ENCODE results near the gene TOR1B.
A peak's percentile ranks its signal among the peaks of the same experiment; 100 is the strongest.
"Not testable (repeated sequence)": the region's sequence is repeated elsewhere in the genome, so short reads cannot be mapped to it uniquely, and the experiment has no call there.

TOR1B gene, protein sequence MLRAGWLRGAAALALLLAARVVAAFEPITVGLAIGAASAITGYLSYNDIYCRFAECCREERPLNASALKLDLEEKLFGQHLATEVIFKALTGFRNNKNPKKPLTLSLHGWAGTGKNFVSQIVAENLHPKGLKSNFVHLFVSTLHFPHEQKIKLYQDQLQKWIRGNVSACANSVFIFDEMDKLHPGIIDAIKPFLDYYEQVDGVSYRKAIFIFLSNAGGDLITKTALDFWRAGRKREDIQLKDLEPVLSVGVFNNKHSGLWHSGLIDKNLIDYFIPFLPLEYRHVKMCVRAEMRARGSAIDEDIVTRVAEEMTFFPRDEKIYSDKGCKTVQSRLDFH

DNA sequence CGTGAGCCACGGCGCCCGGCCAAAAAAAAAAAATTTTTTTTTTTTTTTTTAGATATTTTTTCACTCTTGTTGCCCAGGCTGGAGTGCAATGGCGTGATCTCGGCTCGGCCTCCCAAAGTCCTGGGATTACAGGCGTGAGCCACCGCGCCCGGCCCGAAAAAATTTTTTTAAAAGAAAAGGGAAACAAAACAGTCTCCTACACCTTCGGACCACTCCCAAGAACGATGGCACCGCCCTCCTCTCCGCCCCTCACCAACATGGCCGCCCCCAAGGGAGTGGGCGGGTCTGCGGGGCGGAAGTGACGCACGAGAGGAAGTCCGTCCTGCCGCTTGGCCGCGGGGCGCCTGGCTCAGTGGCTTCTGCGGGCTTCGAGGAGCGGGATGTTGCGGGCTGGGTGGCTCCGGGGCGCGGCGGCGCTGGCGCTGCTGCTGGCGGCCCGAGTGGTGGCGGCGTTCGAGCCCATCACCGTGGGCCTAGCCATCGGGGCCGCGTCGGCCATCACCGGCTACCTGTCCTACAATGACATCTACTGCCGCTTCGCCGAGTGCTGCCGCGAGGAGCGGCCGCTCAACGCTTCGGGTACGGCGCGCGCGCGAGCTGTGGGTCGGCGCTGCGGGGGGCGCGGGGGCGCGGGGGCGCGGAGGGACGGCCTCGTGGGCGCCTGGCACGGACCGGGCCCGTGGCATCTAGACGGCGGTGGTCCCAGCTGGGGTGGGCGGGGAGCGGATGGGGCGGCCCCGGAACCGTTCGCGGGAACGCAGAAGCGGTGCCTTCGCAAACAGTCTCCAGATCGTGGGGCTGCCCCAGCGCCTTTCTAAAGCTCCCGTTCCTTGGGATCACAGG lies at the start of gene TOR1B:
Gene TOR1B (plus strand): TSS at position 352 of the 843 bp plus-strand sequence. CDS start 29 bp downstream, at position 381.
- peak; percentile 89 to 97 (median 96) for DNase-seq

DNA sequence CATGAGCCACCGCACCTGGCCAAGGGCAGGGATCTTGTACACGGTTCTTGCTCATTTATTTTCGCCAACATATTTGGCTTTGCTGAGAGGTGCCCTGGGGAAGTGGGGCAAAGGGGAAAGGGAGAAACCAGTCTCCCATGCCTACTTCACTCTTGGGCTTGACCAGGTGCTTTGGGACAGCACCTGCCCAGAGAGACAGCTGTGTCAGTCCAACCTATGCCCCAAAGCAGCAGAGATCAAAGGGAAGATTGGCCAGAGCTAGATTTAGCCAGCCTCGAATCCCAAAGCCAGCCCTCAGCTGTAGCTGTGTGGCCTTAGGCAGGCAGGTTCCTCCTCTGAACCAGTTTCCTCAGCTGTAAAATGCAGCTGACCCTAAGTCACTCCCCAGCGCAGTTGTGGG lies 47.8 kb upstream of the TOR1B start:
- DNase-seq = no peak

DNA sequence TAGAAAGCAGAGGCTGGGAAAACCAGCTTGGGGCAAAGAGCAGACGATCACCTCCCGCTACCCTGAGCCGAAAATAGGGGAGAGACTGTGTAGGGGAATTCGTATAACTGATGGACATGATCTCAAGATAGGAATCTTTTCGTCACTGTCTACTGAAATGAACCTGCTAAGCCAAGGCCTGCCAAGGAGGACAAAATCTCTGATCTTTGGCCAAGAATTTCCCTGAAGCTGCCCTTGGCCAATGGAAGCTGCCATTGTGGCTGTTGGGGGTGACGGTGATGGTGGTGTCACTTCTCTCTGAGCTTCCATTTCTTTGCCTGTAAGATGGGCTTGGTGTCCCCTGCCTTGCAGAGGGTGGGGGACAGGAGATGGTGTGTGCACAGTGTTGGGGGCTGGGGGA lies 46.8 kb upstream of the TOR1B start:
- no peak for DNase-seq

DNA sequence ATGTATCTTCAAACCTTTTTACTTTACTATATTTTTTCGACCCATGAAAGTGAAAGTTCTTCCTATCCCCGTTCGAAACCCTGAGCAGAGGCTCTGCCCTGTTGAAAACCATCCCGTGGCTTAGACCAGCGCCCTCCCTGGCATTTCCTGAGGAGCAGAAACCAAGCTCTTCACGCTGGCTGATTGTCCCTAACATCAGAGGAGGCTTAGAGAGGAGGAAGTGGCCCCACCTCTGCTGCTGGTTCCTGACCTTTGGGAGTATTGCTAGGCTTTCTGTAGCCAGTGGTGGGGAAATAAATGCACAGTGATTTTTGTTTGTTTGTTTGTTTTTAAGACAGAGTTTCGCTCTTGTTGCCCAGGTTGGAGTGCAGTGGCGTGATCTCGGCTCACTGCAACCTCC lies 45.9 kb upstream of the TOR1B start:
- no peak for DNase-seq

DNA sequence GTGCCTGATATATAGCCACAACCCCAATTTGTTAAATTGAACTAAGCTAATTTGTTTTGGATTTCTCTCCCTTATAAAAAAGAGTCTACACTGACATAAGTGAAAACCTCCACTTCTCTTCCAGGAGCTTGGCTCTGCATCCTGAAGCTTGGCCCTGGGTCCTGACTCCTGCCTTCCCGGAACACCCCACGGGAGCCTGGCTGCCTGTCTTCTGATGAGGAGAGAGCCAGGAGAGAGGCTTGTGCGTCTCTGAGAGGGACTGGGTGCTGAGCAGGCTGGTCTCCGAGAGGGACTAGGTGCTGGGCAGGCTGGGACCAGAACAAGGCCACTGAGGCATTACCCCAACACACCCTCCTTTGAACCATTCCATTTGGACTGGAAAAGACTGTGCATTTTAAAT lies 43.7 kb upstream of the TOR1B start:
- no peak for DNase-seq

DNA sequence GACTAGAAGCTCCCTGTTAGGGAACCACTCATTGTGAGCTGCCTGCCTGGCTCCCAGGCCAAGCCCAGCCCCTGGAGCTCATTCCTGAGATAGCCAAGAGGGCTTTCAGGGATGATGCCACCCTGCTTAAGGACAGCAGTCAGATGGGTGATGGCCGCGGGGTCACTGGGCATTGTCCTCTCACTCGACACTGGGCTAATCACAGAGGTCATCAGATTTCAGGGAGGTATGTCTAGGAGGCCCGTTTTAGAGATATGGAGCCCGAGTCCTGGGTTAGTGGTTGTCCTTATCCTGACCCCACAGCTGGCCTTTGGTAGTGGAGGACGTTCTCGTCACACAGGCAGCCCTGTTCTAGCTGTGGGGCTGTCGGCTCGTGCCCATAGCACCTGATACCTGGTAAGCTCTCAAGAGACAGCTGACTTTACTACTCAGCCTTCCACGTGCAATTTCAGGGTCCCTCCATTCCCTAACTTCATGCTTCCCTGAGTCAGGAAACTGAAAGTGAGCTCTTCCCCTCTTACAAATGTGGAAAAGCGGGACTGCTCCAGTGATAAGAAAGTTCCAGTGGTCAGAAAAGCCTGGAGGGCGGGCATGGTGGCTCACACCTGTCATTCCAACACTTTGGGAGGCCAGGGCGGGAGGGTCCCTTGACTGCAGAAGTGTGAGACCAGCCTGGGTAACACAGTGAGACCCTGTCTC lies 43.0 kb upstream of the TOR1B start:
- DNase-seq = no peak

DNA sequence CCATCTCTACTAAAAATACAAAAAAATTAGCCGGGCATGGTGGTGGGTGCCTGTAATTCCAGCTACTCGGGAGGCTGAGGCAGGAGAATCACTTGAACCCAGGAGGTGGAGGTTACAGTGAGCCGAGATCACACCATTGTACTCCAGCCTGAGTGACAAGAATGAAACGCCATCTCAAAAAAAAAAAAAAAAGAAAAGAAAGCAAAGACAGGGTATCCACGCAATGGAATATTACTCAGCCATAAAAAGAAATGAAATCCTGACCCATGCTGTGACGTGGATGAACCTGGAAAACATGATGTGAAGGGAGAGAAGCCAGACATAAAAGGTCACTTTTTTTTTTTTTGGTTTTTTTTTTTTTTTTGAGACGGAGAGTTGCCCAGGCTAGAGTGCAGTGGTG lies 42.2 kb upstream of the TOR1B start:
- not testable (repeated sequence) for DNase-seq

DNA sequence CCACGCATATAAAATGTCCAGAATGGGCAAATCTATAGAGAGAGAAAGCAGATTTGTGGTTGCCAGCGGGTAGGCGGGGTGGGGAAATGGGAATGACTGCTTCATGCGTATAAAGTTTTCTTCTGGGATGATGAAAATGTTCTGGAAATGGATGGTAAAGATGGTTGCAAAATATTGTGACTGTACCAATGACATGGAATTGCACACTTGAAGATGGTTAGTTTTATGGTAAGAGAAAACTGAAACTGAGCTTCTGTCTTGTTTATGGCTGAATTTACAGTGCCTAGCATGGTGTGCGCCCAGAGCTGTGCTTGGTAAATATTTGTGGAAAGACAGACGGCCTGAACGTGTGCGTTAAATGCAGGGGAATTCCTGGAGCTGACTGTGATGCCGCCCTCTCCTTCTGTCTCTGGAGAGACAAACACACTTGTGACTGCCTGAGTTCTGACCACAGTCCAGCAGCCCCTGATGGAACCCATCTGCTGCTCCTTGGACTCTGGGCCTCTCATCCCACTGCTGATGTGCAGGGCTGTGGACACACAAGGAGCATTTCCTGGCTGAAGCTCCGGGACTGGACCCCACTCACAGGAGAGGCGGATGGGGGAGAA lies 41.6 kb upstream of the TOR1B start:
- no peak for DNase-seq

DNA sequence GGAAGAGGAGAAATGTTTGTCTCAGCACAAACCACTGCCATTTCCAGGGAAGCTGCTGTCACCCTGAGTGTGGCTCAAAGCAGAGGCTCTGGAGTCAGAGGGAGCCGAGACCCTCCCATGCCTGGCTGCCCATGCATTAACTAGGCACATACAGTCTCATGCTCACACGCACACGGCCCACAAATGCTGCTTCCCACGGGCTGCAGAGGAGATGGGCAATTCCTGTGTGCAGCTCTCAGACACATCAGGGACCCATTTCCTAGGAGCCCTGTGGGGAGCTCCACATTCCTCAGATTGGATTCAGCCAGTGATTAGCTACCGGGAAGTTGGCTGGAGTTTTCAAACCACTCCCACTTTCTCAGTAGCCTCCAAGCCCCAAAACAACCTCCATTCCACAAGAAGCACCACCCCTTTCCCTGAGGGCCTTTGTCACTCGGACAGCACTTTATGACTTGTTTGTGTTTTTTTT lies 41.0 kb upstream of the TOR1B start:
- DNase-seq = no peak

DNA sequence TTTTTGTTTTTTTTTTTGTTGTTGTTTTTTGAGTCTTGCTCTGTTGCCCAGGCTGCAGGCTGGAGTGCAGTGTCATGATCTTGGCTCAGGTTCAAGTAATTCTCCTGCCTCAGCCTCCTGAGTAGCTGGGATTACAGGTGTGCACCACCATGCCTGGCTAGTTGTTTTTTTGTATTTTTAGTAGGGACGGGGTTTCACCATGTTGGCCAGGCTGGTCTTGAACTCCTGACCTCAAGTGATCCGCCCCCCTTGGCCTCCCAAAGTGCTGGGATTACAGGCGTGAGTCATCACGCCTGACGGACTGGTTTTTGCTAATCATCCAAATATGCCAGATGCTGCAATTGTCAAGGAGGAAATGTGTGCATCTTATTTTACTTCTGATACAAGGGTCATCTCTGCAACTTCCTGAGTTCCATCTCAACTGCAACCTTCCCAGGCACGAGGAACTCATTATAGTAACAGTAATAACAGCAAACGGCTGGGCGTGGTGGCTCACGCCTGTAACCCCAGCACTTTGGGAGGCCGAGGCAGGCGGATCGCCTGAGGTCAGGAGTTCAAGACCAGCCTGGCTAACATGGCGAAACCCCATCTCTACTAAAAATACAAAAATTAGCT lies 40.5 kb upstream of the TOR1B start:
- DNase-seq = not testable (repeated sequence)

DNA sequence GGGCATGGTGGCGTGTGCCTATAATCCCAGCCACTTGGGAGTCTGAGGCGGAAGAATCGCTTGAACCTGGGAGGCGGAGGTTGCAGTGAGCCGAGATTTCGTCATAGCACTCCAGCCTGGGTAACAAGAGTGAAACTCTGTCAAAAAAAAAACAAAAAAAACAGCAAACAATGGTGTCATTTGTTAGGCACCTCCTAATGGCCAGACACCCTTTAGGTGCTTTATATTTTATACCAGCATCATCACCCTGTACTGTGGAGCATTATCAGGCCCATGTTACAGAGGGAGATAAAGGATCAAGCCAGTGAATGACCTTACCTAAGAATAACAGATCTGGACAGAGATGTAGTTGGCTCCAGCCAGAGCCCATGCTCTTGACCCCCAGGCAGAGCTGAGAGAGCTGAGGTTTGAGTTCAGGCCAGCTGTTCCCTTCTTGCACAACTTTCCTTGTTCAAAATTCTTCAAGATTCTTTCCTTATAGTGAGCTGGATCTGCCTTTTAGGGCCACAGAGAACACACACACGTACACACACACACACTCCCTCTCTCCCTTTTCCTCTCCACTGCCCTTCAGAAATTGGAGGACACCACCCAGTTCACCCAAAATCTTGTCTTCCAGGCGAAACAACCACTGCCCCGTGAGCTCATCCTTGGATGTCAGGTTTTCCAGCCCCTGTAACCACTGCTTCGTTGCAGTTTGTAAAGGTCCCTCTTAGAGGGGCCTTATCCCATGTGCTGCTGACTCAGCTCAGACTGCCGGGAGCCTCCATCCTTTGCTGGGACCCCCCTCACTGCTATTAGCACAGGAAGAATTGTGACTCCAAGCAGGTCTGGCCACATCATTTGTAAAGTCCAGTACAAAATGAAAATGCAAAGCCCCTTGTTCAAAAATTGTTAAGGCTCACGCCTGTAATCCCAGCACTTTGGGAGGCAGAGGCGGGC lies 39.7 kb upstream of the TOR1B start:
- DNase-seq = no peak

DNA sequence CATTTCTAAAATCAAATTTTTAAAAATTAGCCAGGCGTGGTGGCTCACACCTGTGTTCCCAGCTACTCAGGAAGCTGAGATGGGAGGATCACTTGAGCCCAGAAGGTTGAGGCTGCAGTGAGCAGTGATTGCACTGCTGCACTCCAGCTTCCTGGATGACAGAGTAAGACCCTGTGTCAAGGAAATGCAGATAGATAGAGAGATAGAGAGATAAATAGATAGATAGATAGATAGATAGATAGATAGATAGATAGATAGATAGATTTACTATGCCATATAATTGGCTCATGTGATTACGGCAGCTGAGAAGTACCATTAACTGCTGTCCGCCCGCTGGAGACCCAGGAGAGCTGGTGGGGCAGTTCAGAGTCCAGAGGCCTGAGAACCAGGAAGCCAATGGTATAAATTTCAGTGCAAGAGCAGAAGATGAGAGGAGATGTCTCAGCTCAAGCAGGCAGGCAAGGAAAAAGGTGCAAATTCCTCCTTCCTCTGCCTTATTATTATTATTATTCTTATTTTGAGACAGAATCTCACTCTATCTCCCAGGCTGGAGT lies 37.1 kb upstream of the TOR1B start:
- no peak for DNase-seq

DNA sequence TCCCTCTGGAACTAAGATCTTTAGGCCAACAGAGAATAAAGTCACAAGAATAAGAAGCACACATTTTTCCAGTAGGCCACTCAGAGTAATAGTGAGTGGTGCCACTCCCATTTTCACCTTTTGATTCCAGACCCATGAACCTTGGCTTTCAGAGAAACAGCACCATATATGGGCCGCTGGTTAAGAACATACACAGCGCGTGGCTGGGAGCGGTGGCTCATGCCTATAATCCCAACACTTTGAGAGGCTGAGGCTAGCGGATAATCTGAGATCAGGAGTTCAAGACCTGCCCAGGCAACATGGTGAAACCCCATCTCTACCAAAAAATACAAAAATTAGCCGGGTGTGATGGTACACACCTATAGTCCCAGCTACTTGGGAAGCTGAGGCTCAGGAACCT lies 34.5 kb upstream of the TOR1B start:
- no peak for DNase-seq

DNA sequence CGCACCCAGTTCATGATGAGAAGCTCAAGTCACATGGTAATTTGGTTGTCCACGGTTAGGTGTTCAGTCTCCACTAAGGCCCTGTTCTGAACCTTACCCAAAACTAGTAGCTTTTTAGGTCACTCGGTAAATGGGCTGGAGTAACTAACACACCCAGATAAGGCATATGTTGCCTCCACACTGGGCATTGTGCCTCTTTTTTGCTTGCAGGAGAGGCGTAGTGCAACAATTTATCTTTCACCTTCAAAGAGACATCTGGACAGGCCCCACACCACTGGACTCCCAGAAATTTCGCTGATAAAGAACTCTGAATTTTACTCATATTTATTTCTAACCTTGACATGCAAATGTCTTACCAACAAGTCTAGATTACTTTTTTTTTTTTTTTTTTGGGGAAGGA lies 33.3 kb upstream of the TOR1B start:
- no peak for DNase-seq

DNA sequence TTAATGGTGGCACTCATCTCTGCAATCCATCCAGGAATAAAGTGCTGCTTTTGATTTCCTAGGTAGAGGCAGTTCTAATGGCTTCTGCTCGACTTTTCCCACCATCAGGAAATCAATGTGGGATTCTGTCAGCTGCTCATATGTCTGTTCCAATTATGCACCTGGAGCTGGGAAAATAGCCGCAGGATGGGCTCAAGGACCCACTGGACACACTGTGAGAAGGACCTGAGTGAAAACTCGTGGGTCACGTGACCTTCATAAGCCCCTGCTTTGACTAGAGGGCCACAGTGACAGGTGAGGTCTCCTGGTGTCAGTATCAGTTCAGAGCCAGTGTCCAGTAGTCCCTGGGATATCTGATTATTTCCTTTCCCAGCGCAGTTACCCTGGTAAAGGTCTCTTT lies 32.2 kb upstream of the TOR1B start:
- DNase-seq = no peak

DNA sequence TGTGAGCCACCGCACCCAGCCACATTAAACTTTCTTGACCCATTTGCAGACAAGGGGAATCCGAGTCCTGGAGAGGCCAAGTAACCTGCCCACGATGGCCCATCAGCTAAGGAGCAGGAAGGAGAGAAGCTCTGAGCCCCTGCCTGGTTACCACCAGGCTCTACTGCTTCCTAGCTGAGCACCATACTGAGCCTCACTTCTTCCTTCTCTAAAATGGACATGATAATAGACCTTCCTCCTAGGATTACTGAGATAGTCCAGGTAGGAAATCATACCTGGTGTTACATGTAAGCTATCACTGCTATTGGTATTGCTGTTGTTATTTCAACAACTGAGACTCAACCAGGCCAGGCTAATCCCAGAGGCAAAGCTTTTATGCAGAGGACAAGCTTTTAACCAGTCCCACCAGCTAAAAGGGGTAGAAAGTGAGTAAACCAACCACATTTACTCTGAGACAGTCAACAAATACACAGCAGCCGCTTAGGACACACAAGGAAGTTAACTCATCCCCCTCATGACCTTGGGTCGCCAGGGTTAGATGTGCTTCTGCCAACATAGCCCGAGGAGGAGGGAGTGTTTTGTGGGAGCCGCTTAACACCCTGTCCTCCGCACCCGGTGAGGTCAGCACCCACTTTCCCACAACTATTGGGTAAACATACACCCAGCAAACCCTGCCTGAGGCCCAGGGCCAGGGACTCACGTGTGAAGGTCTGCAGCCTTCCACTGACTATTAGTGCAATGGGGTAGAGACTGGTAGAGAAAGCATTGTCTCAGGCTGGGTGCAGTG lies 29.5 kb upstream of the TOR1B start:
- no peak for DNase-seq

DNA sequence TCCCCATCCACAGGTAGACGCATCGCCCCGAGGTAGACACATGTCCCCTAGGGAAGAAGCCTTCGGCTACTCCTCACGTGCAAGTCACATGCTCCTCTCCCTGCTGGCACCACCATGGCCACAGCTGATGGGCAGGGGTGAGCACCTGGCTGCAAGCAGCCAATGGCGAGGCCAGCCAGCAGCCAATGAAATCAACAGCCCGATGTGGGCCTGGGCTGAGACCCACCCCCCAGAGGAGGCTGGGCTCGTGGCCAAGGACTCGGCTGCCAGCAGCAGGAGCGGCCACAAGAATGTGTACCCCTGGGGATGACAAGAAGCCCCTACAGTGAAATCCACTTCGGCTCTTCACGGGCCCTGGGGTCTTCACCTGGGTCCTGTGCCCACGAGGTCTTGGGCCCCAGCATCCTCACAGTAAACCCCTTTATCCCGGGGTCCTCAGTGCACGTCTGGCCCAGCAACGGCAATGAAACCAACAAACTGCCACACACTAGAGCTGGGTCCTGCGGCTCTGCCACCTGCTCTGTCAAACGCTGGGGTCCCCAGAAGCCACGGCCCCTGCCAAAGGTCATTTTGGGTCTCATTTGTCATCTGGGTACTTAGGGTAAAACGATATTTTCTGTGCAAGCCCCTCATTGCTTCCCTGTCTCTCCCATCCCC lies 28.1 kb upstream of the TOR1B start:
- peak in 1 of 3 experiments; percentile 24 for DNase-seq

DNA sequence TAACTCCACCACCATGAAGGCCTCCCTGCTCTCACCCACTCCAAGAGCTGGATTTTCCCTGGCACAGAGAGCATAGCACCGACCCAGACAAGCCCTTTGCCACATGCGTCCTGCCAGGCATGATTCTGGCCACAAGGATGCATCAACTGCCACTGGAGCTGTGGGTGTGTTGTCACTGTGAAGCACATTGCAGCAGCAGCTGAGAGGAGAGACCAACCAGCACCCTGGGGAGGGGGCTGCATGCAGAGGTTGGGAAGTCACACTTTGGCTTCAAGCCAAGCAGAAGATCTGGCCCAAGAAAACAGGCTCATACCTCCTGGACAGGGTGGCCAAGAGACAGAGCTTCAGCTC lies 27.6 kb upstream of the TOR1B start:
- no peak for DNase-seq

DNA sequence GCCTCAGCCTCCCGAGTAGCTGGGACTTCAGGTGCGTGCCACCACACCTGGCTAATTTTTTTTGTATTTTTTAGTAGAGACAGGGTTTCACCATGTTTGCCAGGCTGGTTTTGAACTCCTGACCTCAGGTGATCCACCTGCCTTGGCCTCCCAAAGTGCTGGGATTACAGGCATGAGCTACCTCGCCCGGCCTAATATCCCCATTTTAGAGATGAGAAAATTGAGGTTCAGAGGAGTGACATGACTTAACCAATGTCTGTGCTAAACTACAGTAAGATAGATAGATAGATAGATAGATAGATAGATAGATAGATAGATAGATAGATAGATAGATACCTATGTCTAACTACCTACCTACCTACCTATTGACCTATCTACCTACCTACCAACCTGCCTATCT lies 26.9 kb upstream of the TOR1B start:
- DNase-seq = not testable (repeated sequence)

DNA sequence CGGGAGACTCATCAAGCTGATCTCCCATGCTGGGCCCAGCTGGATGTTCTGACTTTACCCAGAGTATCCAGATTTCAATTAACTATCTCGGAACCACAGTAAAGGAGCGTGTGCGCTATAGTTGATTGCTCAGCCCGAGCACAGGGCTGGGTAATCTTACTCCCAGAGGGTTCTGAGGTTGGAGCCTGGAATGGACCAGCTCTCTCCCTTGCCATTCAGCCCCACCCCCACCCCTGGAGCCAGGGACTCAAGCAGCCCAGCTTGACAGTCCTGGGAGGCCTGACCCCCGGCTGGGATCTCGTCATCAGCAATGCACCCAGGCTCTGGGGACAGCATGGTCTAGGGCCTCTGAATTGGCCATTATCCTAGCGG lies 26.4 kb upstream of the TOR1B start:
- no peak for DNase-seq

All from NCI-H1417 (cell line).